Measurements from ENCODE around the gene ZWINT. TPM values are rescaled to one million over a fixed set of nuclear protein-coding genes. Genes with fewer than 3 reads are reported as not detected.

Gene ZWINT, protein sequence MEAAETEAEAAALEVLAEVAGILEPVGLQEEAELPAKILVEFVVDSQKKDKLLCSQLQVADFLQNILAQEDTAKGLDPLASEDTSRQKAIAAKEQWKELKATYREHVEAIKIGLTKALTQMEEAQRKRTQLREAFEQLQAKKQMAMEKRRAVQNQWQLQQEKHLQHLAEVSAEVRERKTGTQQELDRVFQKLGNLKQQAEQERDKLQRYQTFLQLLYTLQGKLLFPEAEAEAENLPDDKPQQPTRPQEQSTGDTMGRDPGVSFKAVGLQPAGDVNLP
- total RNA-seq: 10 to 100 TPM in 2 of 5 donors, 1 to 10 TPM in 3; 4.5 to 33.0 (median 9.3) TPM
- polyA plus RNA-seq: 10 to 100 TPM; 10.9 to 18.2 (median 18.1) TPM
- long read RNA-seq, donor 1, partial matches to known transcripts: 0 of 4 reads
- long read RNA-seq, donor 1, other reads (novel, unspliced or antisense): 0 of 4 reads
- long read RNA-seq, donor 2, partial matches to known transcripts: 0 of 3 reads
- long read RNA-seq, donor 2, other reads (novel, unspliced or antisense): 0 of 3 reads
- long read RNA-seq, donor 3, transcript ZWINT-203 (9 exons, 1,872 nt): major isoform, 5 of 6 reads
- long read RNA-seq, donor 3, partial matches to known transcripts: 0 of 6 reads
- long read RNA-seq, donor 3, other reads (novel, unspliced or antisense): 0 of 6 reads
- long read RNA-seq, donor 4, partial matches to known transcripts: 0 of 1 reads
- long read RNA-seq, donor 4, other reads (novel, unspliced or antisense): 0 of 1 reads
- long read RNA-seq, donor 5, transcript ZWINT-203 (9 exons, 1,872 nt): major isoform, 6 of 9 reads
- long read RNA-seq, donor 5, partial matches to known transcripts: 0 of 9 reads
- long read RNA-seq, donor 5, other reads (novel, unspliced or antisense): 0 of 9 reads
- long read RNA-seq, donor 6, partial matches to known transcripts: 10 of 21 reads
- long read RNA-seq, donor 6, other reads (novel, unspliced or antisense): 0 of 21 reads
- long read RNA-seq, donor 7, partial matches to known transcripts: 0 of 4 reads
- long read RNA-seq, donor 7, other reads (novel, unspliced or antisense): 0 of 4 reads
- long read RNA-seq, donor 8, partial matches to known transcripts: 0 of 4 reads
- long read RNA-seq, donor 8, other reads (novel, unspliced or antisense): 0 of 4 reads
- long read RNA-seq, donor 9, partial matches to known transcripts: 0 of 2 reads
- long read RNA-seq, donor 9, other reads (novel, unspliced or antisense): 0 of 2 reads
- long read RNA-seq, donor 10, partial matches to known transcripts: 0 of 4 reads
- long read RNA-seq, donor 10, other reads (novel, unspliced or antisense): 0 of 4 reads

DNA sequence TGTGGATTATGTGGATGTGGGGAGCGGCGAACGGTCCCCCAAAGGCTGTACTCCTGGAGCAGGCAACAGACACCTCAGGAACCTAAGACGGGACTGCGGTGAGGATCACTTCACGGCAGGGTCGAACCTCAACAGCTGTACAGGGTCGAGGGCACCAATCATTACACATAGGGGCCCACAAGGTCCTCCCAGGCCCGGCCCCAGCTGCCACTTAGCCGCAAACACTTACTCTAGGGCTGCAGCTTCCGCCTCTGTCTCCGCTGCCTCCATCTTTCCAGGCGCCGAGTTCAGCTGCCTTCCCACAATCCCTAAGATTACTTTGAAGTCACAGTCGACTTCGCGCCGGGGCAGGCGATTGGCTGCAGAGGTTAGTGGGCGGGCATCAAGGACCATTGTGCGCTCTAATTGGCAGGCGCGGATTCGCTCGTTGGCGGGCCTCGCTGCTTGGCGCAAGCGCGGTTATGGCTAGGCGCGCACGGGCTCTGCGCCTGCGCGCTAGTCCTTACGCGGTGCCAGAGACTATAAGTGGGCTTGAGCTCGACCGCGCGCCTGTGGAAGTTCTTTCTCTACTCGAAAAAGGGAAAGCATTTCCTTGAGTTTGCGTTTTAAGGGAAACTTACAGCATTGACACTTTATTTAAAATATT, at the start of gene ZWINT:
Gene ZWINT, minus strand, starts transcription at position 293 of the 646 bp plus-strand sequence. Its CDS starts 23 bp downstream, at position 270.
- Histone ChIP-seq H3K4me1 (peaks cover 12 to 20% (median 17%) of the 10 kb centered on the region in 4 donors), H3K9me3 (no peaks in the 10 kb centered on the region), H3K4me3 (peak within 1 kb of the TSS; percentile 56 to 86 (median 72)), H3K27me3 (no peaks in the 10 kb centered on the region), H3K27ac (peak within 1 kb of the TSS in 4 of 5 donors; percentile 40 to 75 (median 52)), H3K36me3 (peaks cover 0 to 12% (median 0%) of the 10 kb centered on the region in 4 donors)
- WGBS, 5 donors: 0 to 1% (median 0%) methylated on average over 43 to 44 of the region's 44 CpGs
- intact Hi-C loops (cut with DNase I; ENCODE audit: low total_unique reads): no loop called here
- peak; percentile 94 to 99 for DNase-seq
- peak in 2 of 3 donors; percentile 54 to 64 for TF ChIP-seq POLR2AphosphoS5 (IDR thresholded peaks at IDR 0.05)
- TF ChIP-seq, protein P1, sequence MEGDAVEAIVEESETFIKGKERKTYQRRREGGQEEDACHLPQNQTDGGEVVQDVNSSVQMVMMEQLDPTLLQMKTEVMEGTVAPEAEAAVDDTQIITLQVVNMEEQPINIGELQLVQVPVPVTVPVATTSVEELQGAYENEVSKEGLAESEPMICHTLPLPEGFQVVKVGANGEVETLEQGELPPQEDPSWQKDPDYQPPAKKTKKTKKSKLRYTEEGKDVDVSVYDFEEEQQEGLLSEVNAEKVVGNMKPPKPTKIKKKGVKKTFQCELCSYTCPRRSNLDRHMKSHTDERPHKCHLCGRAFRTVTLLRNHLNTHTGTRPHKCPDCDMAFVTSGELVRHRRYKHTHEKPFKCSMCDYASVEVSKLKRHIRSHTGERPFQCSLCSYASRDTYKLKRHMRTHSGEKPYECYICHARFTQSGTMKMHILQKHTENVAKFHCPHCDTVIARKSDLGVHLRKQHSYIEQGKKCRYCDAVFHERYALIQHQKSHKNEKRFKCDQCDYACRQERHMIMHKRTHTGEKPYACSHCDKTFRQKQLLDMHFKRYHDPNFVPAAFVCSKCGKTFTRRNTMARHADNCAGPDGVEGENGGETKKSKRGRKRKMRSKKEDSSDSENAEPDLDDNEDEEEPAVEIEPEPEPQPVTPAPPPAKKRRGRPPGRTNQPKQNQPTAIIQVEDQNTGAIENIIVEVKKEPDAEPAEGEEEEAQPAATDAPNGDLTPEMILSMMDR (IDR thresholded peaks at IDR 0.05): no peak

DNA sequence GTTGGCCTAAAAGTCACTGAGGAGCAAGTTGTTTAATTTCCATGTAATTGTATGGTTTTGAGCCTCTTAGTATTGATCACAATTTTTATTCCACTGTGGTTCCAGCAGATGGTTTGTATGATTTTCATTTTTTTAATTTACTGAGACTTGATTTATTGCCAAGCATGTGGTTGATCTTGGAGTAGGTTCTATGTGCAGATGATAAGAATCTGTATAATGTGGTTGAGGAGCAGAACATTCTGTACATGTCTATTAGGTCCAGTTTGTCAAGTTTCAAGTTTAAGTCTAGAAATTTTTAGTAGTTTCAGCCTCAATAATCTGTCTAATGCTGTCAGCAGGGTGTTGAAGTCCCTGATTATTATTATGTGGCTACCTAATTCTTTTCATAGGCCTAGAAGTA, 22.7 kb upstream of the ZWINT start:
- TF ChIP-seq EP300 (IDR thresholded peaks at IDR 0.05) (no peak), POLR2AphosphoS5 (IDR thresholded peaks at IDR 0.05) (no peak), POLR2A (IDR thresholded peaks at IDR 0.05) (no peak)
- TF ChIP-seq, protein P1 (IDR thresholded peaks at IDR 0.05): no peak
- H3K4me3 ChIP-seq: no peak overlapping the region
- H3K27ac ChIP-seq: no peak overlapping the region
- H3K27me3 ChIP-seq: no peaks in the 10 kb centered on the region
- intact Hi-C loops (cut with DNase I; ENCODE audit: low total_unique reads): no loop called here
- DNase-seq: no peak
- H3K36me3 ChIP-seq: no peaks in the 10 kb centered on the region
- no peaks in the 10 kb centered on the region for H3K9me3 ChIP-seq
- no peaks in the 10 kb centered on the region for H3K4me1 ChIP-seq

DNA sequence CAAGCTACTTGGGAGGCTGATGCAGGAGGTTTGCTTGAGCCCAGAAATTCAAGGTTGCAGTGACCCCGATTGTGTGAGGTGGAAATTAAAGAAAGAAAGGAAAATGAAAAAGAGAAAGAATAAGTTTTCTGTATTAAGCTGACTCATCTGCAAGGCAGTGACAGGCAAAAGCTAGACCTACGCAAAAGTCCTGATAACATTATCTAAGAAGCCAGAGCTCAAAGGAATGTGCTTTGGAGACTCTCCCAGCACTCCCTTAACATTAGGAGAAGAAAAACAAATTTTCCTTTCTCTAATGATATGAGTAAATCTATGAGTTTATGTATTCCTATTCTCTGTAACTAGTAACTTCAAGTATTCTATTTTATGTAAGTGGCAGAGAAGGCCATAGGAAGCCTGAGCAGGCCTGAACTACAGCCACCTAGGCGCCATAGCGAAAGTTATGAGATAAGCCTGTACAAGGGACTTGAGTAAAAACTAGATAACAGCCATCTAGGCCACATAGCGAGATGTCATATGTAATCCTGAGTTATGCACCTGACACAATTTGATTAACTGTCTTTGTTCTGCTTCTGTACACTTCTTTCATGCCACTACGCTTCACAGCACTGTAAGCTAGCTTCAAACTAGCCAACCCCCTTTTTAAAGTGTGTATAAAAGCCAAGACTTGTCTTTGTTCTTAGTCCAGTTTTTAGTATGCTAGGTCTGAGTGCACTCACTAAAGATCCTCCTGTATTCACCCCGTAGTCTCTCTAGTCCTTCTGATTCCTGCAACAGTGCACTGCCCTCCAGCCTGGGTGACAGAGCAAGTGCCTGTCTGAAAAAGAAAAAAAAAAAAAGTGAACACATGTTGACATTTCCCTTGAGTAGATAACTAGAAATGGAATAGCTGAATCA, 9.4 kb upstream of the ZWINT start:
- intact Hi-C loops (cut with DNase I; ENCODE audit: low total_unique reads): no loop called here
- DNase-seq: no peak
- Histone ChIP-seq H3K4me1 (no peaks in the 10 kb centered on the region), H3K36me3 (no peaks in the 10 kb centered on the region), H3K9me3 (peaks cover 11 to 37% (median 18%) of the 10 kb centered on the region in 4 donors), H3K4me3 (no peak overlapping the region), H3K27ac (no peak overlapping the region), H3K27me3 (no peaks in the 10 kb centered on the region)
- 87 to 94% (median 92%) methylated on average over 7 of the region's 7 CpGs for WGBS, 5 donors
- no peak for TF ChIP-seq POLR2A (IDR thresholded peaks at IDR 0.05)
- TF ChIP-seq EP300 (IDR thresholded peaks at IDR 0.05): no peak
- TF ChIP-seq, protein P1 (IDR thresholded peaks at IDR 0.05): no peak
- no peak for TF ChIP-seq POLR2AphosphoS5 (IDR thresholded peaks at IDR 0.05)

All from stomach (tissue), 19 donors.